Measurements from ENCODE around the gene UQCR10.

- TF ChIP-seq POLR2A (IDR thresholded peaks at IDR 0.05) (no peak), CTCF (IDR thresholded peaks at IDR 0.05) (no peak)
Observed at GRCh38 chr22:29773233-29773632, 6.1 kb downstream of the UQCR10 start.
